Upper lobe of left lung (tissue), 6 donors: Measurements from ENCODE around the gene RBPMS2. TPM values are rescaled to one million over a fixed set of nuclear protein-coding genes. Genes with fewer than 3 reads are reported as not detected.

Source experiments
- ATAC-seq, 2 donors: fragments of 200-7000 bp; cut with Tn5 transposase; one replicate each; pipeline ENCODE4 v1.9.1; 2022; ENCODE audit warnings: mild to moderate bottlenecking in 2 of 2, moderate library complexity in 2 of 2; ENCODE audit not compliant: low FRiP score in 2 of 2
- DNase-seq, 2 donors: peaks; one replicate each; pipeline ENCODE4 v3.0.0-alpha.2; 2019 to 2020
- H3K27ac ChIP-seq, 4 donors: fragments of 200-600 bp; sonication (generic); one replicate each; pipeline ENCODE4 v1.5.1; 2016 to 2019
- H3K27me3 ChIP-seq, 4 donors: fragments of 200-600 bp; sonication (generic); one replicate each; pipeline ENCODE4 v1.5.1; 2017 to 2019
- H3K36me3 ChIP-seq, 4 donors: fragments of 200-600 bp; sonication (generic); one replicate each; pipeline ENCODE4 v1.5.1; 2016 to 2019
- H3K4me1 ChIP-seq, 4 donors: fragments of 200-600 bp; sonication (generic); one replicate each; pipeline ENCODE4 v1.5.1; 2018 to 2019
- H3K4me3 ChIP-seq, 4 donors: fragments of 200-600 bp; sonication (generic); one replicate each; pipeline ENCODE4 v1.5.1; 2017 to 2019; ENCODE audit warnings: mild to moderate bottlenecking in 2 of 4, moderate library complexity in 1 of 4
- H3K9me3 ChIP-seq, 4 donors: fragments of 200-600 bp; sonication (generic); one replicate each; pipeline ENCODE4 v1.5.1; 2018 to 2019
- EP300 ChIP-seq, 4 donors: sonication (generic); formaldehyde crosslinking; IDR thresholded peaks; one replicate each; pipeline ENCODE4 v1.5.1; 2017; ENCODE audit warnings: antibody characterized with exemption in 4 of 4, control low read depth in 2 of 4
- POLR2A ChIP-seq, 4 donors: fragments of 450-650 bp; IDR thresholded peaks; one replicate each; pipeline ENCODE4 v1.5.1; 2016 to 2017; ENCODE audit warnings: antibody characterized with exemption in 4 of 4, mild to moderate bottlenecking in 2 of 4
- POLR2AphosphoS5 ChIP-seq, 2 donors: sonication (generic); formaldehyde crosslinking; IDR thresholded peaks; one replicate each; pipeline ENCODE4 v1.5.1; 2017; ENCODE audit warnings: antibody characterized with exemption in 2 of 2
- WGBS, 2 donors: methylation state at CpG; one replicate each; pipeline ENCODE4 v1.1.5; 2017 to 2018; 5-methylcytosine and 5-hydroxymethylcytosine counted together
- total RNA-seq, 6 donors: library from RNA; depleted of rRNA in 4 of 6; stranded (reverse); fragments of >200 nt in 4 of 6; gene quantifications; one replicate each; pipeline versions ENCODE4 v1.1.0 to v1.2.1, GENCODE V29; 2016 to 2021
- TF ChIP-seq, protein P1 (sequence below), 6 experiments: fragments of 450-650 bp in 4 of 6; fragments of 200-600 bp in 2 of 6; sonication (generic) in 2 of 6; IDR thresholded peaks; one replicate each; pipeline ENCODE4 v1.5.1; 2016 to 2019; ENCODE audit warnings: antibody characterized with exemption in 6 of 6
- donor health status: DM: no; HTN: no; CAD: no; lungs with moderate emphysema.
- donor health status: DM: no; HTN: yes; CAD: no; lungs with severe emphysema.

The RBPMS2 gene
- total RNA-seq, 6 donors from 2014 or later, result 1.2 to 3.6 (median 2.0) TPM

DNA sequence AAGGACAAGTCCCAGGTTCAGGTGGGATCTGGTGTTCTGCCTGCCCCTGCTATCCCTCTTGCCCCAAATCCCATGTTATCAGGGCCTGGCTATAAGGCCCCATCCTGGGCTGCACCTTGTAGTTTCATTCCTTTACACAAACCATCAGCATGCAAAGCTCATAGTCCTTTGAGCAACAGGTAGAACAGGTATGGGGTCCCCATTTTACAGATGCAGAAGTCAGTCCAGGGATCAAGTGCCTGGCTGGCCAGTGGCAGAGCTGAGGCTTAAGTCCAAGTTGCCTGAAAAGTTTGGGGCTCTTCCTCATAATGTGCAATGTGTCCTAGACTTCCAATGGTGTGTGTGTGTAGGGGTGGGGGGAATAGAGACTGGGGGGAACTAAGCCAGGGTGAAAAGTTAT, 11.9 kb downstream of the RBPMS2 start:
- no peak for TF ChIP-seq EP300 (IDR thresholded peaks at IDR 0.05)
- TF ChIP-seq POLR2A (IDR thresholded peaks at IDR 0.05), result no peak
- TF ChIP-seq POLR2AphosphoS5 (IDR thresholded peaks at IDR 0.05), result no peak
- TF ChIP-seq, protein P1, sequence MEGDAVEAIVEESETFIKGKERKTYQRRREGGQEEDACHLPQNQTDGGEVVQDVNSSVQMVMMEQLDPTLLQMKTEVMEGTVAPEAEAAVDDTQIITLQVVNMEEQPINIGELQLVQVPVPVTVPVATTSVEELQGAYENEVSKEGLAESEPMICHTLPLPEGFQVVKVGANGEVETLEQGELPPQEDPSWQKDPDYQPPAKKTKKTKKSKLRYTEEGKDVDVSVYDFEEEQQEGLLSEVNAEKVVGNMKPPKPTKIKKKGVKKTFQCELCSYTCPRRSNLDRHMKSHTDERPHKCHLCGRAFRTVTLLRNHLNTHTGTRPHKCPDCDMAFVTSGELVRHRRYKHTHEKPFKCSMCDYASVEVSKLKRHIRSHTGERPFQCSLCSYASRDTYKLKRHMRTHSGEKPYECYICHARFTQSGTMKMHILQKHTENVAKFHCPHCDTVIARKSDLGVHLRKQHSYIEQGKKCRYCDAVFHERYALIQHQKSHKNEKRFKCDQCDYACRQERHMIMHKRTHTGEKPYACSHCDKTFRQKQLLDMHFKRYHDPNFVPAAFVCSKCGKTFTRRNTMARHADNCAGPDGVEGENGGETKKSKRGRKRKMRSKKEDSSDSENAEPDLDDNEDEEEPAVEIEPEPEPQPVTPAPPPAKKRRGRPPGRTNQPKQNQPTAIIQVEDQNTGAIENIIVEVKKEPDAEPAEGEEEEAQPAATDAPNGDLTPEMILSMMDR (IDR thresholded peaks at IDR 0.05), result no peak
- Histone ChIP-seq H3K9me3 (no peaks in the 10 kb centered on the region), H3K27ac (no peak overlapping the region)

DNA sequence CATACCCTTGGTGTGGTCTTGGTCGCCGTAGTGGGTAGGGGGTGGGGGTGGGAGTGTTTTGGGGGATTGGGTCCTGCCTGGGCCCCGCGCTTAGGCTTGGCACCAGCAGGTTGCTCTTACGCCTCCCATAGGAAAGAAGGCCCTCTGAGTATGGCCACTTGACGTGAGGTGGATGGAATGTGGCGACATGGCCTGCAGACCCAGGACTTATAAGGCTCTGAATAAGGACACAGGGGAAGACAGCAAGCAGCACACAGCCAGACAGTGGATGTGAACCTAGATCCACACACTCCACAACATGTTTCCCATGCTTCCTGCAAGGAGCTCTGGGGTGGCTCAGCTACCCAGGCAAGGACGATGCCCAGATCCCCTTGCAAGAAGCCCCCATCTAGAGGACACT, 12.4 kb downstream of the RBPMS2 start:
- no peaks in the 10 kb centered on the region for H3K9me3 ChIP-seq
- H3K27ac ChIP-seq, result no peak overlapping the region
- ATAC-seq (no peak), DNase-seq (no peak)
- 96 to 100% methylated on average over 2 to 8 of the region's 8 CpGs for WGBS, 2 donors
- H3K27me3 ChIP-seq, result no peaks in the 10 kb centered on the region
- H3K36me3 ChIP-seq, result no peaks in the 10 kb centered on the region
- H3K4me3 ChIP-seq, result no peak overlapping the region
- TF ChIP-seq POLR2AphosphoS5 (IDR thresholded peaks at IDR 0.05), result no peak
- TF ChIP-seq, protein P1 (IDR thresholded peaks at IDR 0.05), result no peak
- no peak for TF ChIP-seq EP300 (IDR thresholded peaks at IDR 0.05)
- TF ChIP-seq POLR2A (IDR thresholded peaks at IDR 0.05), result no peak
- no peaks in the 10 kb centered on the region for H3K4me1 ChIP-seq

More for the DNA sequence above, 11.9 kb downstream of the RBPMS2 start:
- no peaks in the 10 kb centered on the region for H3K4me1 ChIP-seq
- H3K4me3 ChIP-seq, result no peak overlapping the region
- no peaks in the 10 kb centered on the region for H3K36me3 ChIP-seq
- ATAC-seq (no peak), DNase-seq (no peak)
- H3K27me3 ChIP-seq, result no peaks in the 10 kb centered on the region

DNA sequence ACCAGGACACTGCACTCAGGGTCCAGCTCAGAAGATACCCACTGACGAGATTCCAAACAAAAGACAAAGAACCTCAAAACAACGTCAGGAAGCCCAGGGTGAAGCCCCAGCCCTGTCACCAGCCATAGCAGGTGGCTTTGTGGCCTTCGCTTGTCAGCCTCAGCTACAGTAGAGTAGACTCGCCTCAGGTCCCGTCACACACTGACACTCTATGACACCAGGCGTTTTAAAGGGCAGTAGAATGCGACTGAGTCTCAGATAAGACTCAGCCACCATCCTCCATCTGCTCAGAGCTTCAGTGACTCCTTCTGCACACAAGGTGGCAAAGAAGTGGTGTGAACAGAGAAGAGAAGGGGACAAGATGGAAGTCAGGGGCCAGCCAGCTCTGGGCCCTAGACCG, 12.8 kb downstream of the RBPMS2 start:
- Histone ChIP-seq H3K36me3 (no peaks in the 10 kb centered on the region), H3K4me3 (no peak overlapping the region), H3K27me3 (no peaks in the 10 kb centered on the region), H3K4me1 (no peaks in the 10 kb centered on the region), H3K27ac (no peak overlapping the region), H3K9me3 (no peaks in the 10 kb centered on the region)
- ATAC-seq, result no peak
- no peak for DNase-seq
- TF ChIP-seq POLR2AphosphoS5 (IDR thresholded peaks at IDR 0.05), result no peak
- TF ChIP-seq POLR2A (IDR thresholded peaks at IDR 0.05), result no peak
- no peak for TF ChIP-seq EP300 (IDR thresholded peaks at IDR 0.05)
- TF ChIP-seq, protein P1 (IDR thresholded peaks at IDR 0.05), result no peak
- WGBS, 2 donors, result 92 to 93% methylated on average over 8 of the region's 8 CpGs

DNA sequence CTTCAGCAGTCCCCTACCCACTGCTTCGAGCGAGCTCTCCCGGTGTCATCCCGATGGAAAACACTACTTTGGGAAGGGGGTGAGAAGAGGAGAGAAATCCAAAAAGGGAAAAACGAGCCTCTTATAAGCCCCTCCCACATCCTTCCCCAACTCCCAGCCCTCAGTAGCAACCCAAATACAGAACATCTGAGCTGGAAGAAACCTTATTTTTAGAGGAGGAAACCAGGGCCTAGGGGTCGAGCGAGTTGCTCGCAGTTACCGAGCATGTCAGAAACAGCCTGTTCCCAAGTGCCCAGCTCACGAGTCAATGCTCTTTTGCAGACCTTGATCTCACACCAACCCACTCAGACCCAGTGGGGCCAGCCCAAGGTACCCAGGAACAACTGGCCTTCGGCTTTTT, 14.2 kb downstream of the RBPMS2 start:
- no peak overlapping the region for H3K4me3 ChIP-seq
- H3K27me3 ChIP-seq, result no peaks in the 10 kb centered on the region
- TF ChIP-seq POLR2AphosphoS5 (IDR thresholded peaks at IDR 0.05), result no peak
- no peak for TF ChIP-seq EP300 (IDR thresholded peaks at IDR 0.05)
- TF ChIP-seq, protein P1 (IDR thresholded peaks at IDR 0.05), result no peak
- TF ChIP-seq POLR2A (IDR thresholded peaks at IDR 0.05), result no peak
- no peaks in the 10 kb centered on the region for H3K36me3 ChIP-seq
- H3K9me3 ChIP-seq, result no peaks in the 10 kb centered on the region
- no peaks in the 10 kb centered on the region for H3K4me1 ChIP-seq
- WGBS, 2 donors, result 72 to 78% methylated on average over 11 of the region's 11 CpGs
- DNase-seq (no peak), ATAC-seq (no peak)
- H3K27ac ChIP-seq, result no peak overlapping the region

DNA sequence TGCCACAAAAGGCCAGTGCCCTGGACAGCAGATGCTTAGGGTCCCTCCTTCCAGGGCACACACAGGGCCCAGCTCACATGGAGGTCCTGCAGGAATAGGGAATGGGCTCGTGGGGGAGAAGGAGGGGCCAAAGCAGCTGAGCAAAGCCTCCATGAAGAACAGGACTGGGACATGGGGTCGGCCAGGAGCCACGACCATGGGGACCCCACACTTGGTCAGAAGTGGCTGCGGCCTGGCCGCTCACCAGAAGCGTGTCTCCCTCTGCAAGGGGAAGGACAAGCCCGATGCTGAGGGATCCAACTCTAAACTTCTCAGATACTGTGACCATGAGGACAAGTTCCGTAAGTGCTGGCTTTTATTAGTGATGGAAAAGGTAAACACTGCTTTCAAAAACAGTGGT, 15.3 kb downstream of the RBPMS2 start:
- no peaks in the 10 kb centered on the region for H3K27me3 ChIP-seq
- no peaks in the 10 kb centered on the region for H3K4me1 ChIP-seq
- DNase-seq (peak in 1 of 2 donors; percentile 50), ATAC-seq (no peak)
- H3K9me3 ChIP-seq, result no peaks in the 10 kb centered on the region
- 82 to 93% methylated on average over 8 of the region's 8 CpGs for WGBS, 2 donors
- no peak overlapping the region for H3K27ac ChIP-seq
- no peak for TF ChIP-seq POLR2A (IDR thresholded peaks at IDR 0.05)
- no peak for TF ChIP-seq EP300 (IDR thresholded peaks at IDR 0.05)
- TF ChIP-seq POLR2AphosphoS5 (IDR thresholded peaks at IDR 0.05), result no peak
- TF ChIP-seq, protein P1 (IDR thresholded peaks at IDR 0.05), result no peak
- no peak overlapping the region for H3K4me3 ChIP-seq
- no peaks in the 10 kb centered on the region for H3K36me3 ChIP-seq
